B cell (primary cell): ENCODE data around the gene CLEC1A. TPM values are rescaled to one million over a fixed set of nuclear protein-coding genes. Genes with fewer than 3 reads are reported as not detected.

Experiments used
- ATAC-seq: fragments of 200-7000 bp; cut with Tn5 transposase; one replicate; pipeline ENCODE4 v1.10.0; 2021; ENCODE audit warnings: low read depth, mild to moderate bottlenecking, moderate number of reproducible peaks, moderate library complexity
- CTCF ChIA-PET: fragments of 350-600 bp; sonication (Branson Sonifier 250); formaldehyde crosslinking; loops from one replicate; lab custom pipeline; 2021; ENCODE audit warnings: antibody characterized with exemption, inconsistent platforms; lab: Charles Lee
- POLR2A ChIA-PET: fragments of 350-600 bp; sonication (Branson Sonifier 250); formaldehyde crosslinking; loops from one replicate; lab custom pipeline; 2021; ENCODE audit warnings: antibody characterized with exemption; lab: Charles Lee
- DNase-seq: peaks from one replicate; pipeline ENCODE4 v3.0.0; 2013
- H2AFZ ChIP-seq: 2 replicates; pipeline ENCODE4 v1.6.1; 2012; ENCODE audit warnings: mild to moderate bottlenecking, low read depth, low read length; ENCODE audit not compliant: insufficient read depth, poor library complexity, severe bottlenecking
- H3K27ac ChIP-seq, 2 donors: 1 replicate in 1 of 2; 2 replicates in 1 of 2; pipeline ENCODE4 v1.5.1; 2012 to 2013; ENCODE audit warnings: low read length in 2 of 2, mild to moderate bottlenecking in 2 of 2, moderate library complexity in 1 of 2
- H3K27me3 ChIP-seq, 4 experiments: fragments of 200-600 bp in 1 of 4; sonication (generic) in 1 of 4; replicated peaks in 1 of 4; 1 replicate in 2 of 4; 2 replicates in 2 of 4; pipeline versions ENCODE4 v1.6.1 to v1.7.0; 2013 to 2016; ENCODE audit warnings: low read length in 3 of 4, mild to moderate bottlenecking in 2 of 4, mixed read lengths in 1 of 4, moderate library complexity in 1 of 4; ENCODE audit not compliant: insufficient read depth in 4 of 4, control insufficient read depth in 3 of 4; ENCODE audit errors: control extremely low read depth in 1 of 4
- H3K36me3 ChIP-seq, 2 experiments: replicated peaks in 1 of 2; 1 replicate in 1 of 2; 2 replicates in 1 of 2; pipeline versions ENCODE4 v1.6.1 to v1.7.1; 2013; ENCODE audit warnings: low read length in 1 of 2; ENCODE audit not compliant: insufficient read depth in 2 of 2, control insufficient read depth in 1 of 2; ENCODE audit errors: control extremely low read depth in 1 of 2, extremely low read depth in 1 of 2
- H3K4me1 ChIP-seq, 2 donors: fragments of 200-600 bp in 1 of 2; sonication (generic) in 1 of 2; 1 replicate in 1 of 2; 2 replicates in 1 of 2; pipeline versions ENCODE4 v1.5.1 to v1.6.1; 2013 to 2017; ENCODE audit warnings: low read length in 2 of 2; ENCODE audit not compliant: control insufficient read depth in 2 of 2, insufficient read depth in 2 of 2
- H3K4me2 ChIP-seq: replicated peaks from 2 replicates; pipeline ENCODE3; 2012; ENCODE audit warnings: mild to moderate bottlenecking, low read depth, low read length; ENCODE audit not compliant: poor library complexity, severe bottlenecking
- H3K4me3 ChIP-seq, 5 experiments: fragments of 200-600 bp in 1 of 5; sonication (generic) in 1 of 5; 1 replicate in 3 of 5; 2 replicates in 2 of 5; pipeline versions ENCODE4 v1.5.1 to v1.7.0; 2011 to 2016; ENCODE audit warnings: low read length in 4 of 5, mild to moderate bottlenecking in 4 of 5, low read depth in 2 of 5, control low read depth in 1 of 5, moderate library complexity in 1 of 5; ENCODE audit not compliant: insufficient read depth in 1 of 5; ENCODE audit errors: control extremely low read depth in 1 of 5, extremely low read depth in 1 of 5
- H3K79me2 ChIP-seq: fragments of 200-600 bp; sonication (generic); one replicate; pipeline ENCODE4 v1.6.0; 2016; ENCODE audit warnings: low read length; ENCODE audit not compliant: control insufficient read depth, insufficient read depth
- H3K9ac ChIP-seq: fragments of 200-600 bp; sonication (generic); 2 replicates; pipeline ENCODE4 v1.6.1; 2017; ENCODE audit warnings: mild to moderate bottlenecking, low read length, moderate library complexity
- H3K9me3 ChIP-seq, 3 donors: one replicate each; pipeline versions ENCODE4 v1.6.1 to v1.7.1; 2013; ENCODE audit warnings: low read length in 2 of 3; ENCODE audit not compliant: control insufficient read depth in 2 of 3, insufficient read depth in 1 of 3; ENCODE audit errors: control extremely low read depth in 1 of 3
- H4K20me1 ChIP-seq: 2 replicates; pipeline ENCODE4 v1.6.0; 2012; ENCODE audit warnings: mild to moderate bottlenecking, low read length; ENCODE audit not compliant: insufficient read depth, control insufficient read depth, poor library complexity, severe bottlenecking
- H3K27ac Mint-ChIP-seq: one replicate; pipeline ENCODE4 v1.8.0; 2021; ENCODE audit warnings: mixed read lengths
- H3K27me3 Mint-ChIP-seq: one replicate; pipeline ENCODE4 v1.8.0; 2021; ENCODE audit warnings: mixed read lengths
- H3K4me1 Mint-ChIP-seq: one replicate; pipeline ENCODE4 v1.8.0; 2021; ENCODE audit warnings: mixed read lengths
- H3K4me3 Mint-ChIP-seq: one replicate; pipeline ENCODE4 v1.8.0; 2021; ENCODE audit warnings: mixed read lengths
- H3K9me3 Mint-ChIP-seq: one replicate; pipeline ENCODE4 v1.8.0; 2022; ENCODE audit warnings: mixed read lengths; ENCODE audit not compliant: insufficient read depth
- CTCF ChIP-seq: fragments of 200-600 bp; IDR thresholded peaks from one replicate; pipeline ENCODE4 v1.8.0; 2022; ENCODE audit warnings: antibody characterized with exemption, mild to moderate bottlenecking
- EZH2 ChIP-seq: IDR thresholded peaks from 2 replicates; pipeline ENCODE4 v1.6.1; 2012; ENCODE audit warnings: borderline replicate concordance, low read depth, mild to moderate bottlenecking, moderate library complexity, low read length; ENCODE audit not compliant: insufficient read depth, poor library complexity, severe bottlenecking
- WGBS: methylation state at CpG from one replicate; pipeline ENCODE4 v1.1.5; 2013; ENCODE audit warnings: missing lambda C conversion rate; ENCODE audit not compliant: insufficient coverage; 5-methylcytosine and 5-hydroxymethylcytosine counted together
- intact Hi-C: fragments of 100-400 bp; cut with micrococcal nuclease; formaldehyde crosslinking; loops from one replicate; pipeline ENCODE4 v1.10.0; 2022
- polyA plus RNA-seq: library from polyadenylated mRNA; depleted of rRNA; stranded (reverse); fragments of >200 nt; gene quantifications from 2 replicates; pipeline ENCODE4 v1.2.3, GENCODE V29; 2012
- total RNA-seq, 2 donors: library from RNA; stranded (reverse); fragments of 120-200 nt in 1 of 2; gene quantifications; 1 replicate in 1 of 2; 2 replicates in 1 of 2; pipeline versions ENCODE4 v1.2.3 to v1.2.4, GENCODE V29; 2013 to 2022

The CLEC1A gene
- total and polyA plus RNA-seq, 2 donors (not counting 1 experiment from before 2014, with no cell fraction given): 0.10 TPM; not detected in 1

GRCh38 chr12:10102322-10102721 lies 3.5 kb upstream of the CLEC1A start:
- Histone ChIP-seq H3K9ac (no peak overlapping the region), H3K27ac (no peak overlapping the region), H3K4me1 (no peaks in the 10 kb centered on the region), H3K9me3 (no peaks in the 10 kb centered on the region), H3K4me2 (no peak overlapping the region), H2AFZ (no peak overlapping the region), H3K79me2 (no peaks in the 10 kb centered on the region), H3K36me3 (no peaks in the 10 kb centered on the region), H3K4me3 (no peak overlapping the region), H4K20me1 (no peaks in the 10 kb centered on the region), H3K27me3 (peaks cover 0 to 10% (median 0%) of the 10 kb centered on the region in 4 experiments)
- Mint-ChIP-seq H3K27me3 (peaks cover 54% of the 10 kb centered on the region), H3K9me3 (no peaks in the 10 kb centered on the region), H3K4me3 (no peak overlapping the region), H3K4me1 (no peaks in the 10 kb centered on the region), H3K27ac (no peak overlapping the region)
- ChIA-PET POLR2A (no interaction called here), CTCF (no interaction called here)
- DNase-seq (no peak), ATAC-seq (no peak)
- TF ChIP-seq EZH2 (no peak), CTCF (no peak)
- 65% methylated on average over 2 of the region's 2 CpGs for WGBS
- intact Hi-C loops: no loop called here

DNA sequence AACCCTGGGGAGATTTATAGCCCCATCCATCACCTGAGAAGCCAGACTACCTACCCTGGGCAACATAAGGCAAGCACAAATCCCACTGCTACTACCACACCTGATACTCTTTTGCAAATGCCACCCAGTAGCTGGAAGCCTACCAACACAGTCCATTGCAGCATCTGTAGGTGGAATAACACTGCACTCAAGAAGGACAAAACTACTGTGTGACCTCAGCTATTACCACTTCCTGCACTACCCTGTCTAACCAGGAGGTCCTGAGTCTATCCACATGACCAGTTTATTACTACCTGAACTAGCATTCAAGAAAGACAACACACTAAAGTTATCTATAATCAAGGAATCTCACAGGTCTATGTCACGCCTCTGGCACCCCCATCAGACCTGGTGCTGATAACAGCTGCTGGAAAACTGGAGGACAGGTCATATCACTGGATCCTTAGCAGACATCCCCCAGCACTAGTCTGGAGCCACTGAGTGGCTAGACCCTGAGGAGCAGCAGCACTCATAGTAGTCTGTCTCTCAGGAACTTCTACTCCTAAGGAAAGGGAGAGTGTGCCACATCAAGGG lies 2.9 kb upstream of the CLEC1A start:
- no peak for ATAC-seq
- WGBS: 67% methylated on average over 1 of the region's 1 CpG
- no peaks in the 10 kb centered on the region for H3K4me1 Mint-ChIP-seq
- H3K9me3 Mint-ChIP-seq: no peaks in the 10 kb centered on the region
- no peaks in the 10 kb centered on the region for H3K4me1 ChIP-seq
- H4K20me1 ChIP-seq: no peaks in the 10 kb centered on the region
- H3K36me3 ChIP-seq: no peaks in the 10 kb centered on the region
- ChIA-PET POLR2A (no interaction called here), CTCF (no interaction called here)
- H3K27ac ChIP-seq: no peak overlapping the region
- no peak overlapping the region for H3K4me3 ChIP-seq
- no peaks in the 10 kb centered on the region for H3K79me2 ChIP-seq
- no peaks in the 10 kb centered on the region for H3K9me3 ChIP-seq
- peaks cover 0 to 10% (median 0%) of the 10 kb centered on the region in 4 experiments for H3K27me3 ChIP-seq
- H2AFZ ChIP-seq: no peak overlapping the region
- DNase-seq: no peak
- intact Hi-C loops: no loop called here
- H3K27me3 Mint-ChIP-seq: peaks cover 50% of the 10 kb centered on the region
- H3K4me2 ChIP-seq: no peak overlapping the region
- no peak overlapping the region for H3K4me3 Mint-ChIP-seq
- no peak overlapping the region for H3K27ac Mint-ChIP-seq
- no peak overlapping the region for H3K9ac ChIP-seq
- no peak for TF ChIP-seq EZH2
- no peak for TF ChIP-seq CTCF
